ENCODE measurements around the gene FAM89A.

DNA sequence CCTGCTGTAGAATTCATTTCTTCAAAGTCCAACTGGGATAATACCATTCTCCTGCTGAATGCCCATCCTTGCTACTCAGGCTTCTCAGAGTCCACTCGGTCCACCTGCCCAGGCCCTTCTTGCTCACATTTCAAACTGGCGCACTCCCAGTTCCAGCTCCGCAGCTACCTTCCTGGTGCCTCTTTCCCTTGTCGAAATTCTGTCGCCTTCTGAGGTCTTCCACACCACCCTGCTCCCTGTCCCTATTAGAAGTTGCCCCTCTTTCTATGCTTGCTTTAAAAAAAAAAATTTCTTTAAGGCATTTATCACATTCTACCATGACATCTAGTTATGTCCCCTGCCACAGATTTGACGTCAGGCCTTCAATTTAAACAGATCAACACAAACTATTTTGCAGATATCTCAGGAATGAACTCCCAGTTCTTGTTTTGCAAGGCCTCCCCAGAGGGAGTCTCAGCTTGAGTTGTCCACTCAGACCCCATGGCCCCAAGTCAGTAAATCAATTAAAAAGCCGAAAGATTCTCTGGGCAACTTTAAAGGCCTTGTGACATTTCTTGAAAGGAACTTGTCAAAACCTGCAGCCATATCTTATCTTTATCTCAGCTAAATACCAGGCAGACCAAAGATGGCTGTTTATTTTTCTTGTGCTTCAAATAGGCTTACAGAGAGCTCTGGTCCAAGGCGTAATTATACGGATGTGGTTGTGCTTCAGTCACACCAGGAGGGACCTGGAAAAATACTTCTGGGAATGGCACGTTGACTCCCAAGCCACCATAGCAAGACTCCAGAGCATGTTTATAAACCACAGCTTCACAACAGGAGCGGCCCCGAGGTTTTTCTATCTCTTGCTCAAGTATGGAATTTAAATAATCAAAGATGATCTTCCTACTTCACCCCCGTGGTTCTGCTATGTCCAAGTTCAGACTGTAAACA is 2.2 kb downstream of the FAM89A start:
- TF ChIP-seq, protein P1, sequence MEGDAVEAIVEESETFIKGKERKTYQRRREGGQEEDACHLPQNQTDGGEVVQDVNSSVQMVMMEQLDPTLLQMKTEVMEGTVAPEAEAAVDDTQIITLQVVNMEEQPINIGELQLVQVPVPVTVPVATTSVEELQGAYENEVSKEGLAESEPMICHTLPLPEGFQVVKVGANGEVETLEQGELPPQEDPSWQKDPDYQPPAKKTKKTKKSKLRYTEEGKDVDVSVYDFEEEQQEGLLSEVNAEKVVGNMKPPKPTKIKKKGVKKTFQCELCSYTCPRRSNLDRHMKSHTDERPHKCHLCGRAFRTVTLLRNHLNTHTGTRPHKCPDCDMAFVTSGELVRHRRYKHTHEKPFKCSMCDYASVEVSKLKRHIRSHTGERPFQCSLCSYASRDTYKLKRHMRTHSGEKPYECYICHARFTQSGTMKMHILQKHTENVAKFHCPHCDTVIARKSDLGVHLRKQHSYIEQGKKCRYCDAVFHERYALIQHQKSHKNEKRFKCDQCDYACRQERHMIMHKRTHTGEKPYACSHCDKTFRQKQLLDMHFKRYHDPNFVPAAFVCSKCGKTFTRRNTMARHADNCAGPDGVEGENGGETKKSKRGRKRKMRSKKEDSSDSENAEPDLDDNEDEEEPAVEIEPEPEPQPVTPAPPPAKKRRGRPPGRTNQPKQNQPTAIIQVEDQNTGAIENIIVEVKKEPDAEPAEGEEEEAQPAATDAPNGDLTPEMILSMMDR (IDR thresholded peaks at IDR 0.05; ENCODE audit: low read length), result no peak
- no peak for TF ChIP-seq EZH2 (optimal IDR thresholded peaks at IDR 0.05; ENCODE audit: low read depth, low read length)

Data from MM.1S (cell line).